Upper lobe of left lung (tissue), 6 donors: ENCODE results near the gene S100A7. TPM values are rescaled to one million over a fixed set of nuclear protein-coding genes. Genes with fewer than 3 reads are reported as not detected.

Experiments
- ATAC-seq, 2 donors: fragments of 200-7000 bp; cut with Tn5 transposase; one replicate each; pipeline ENCODE4 v1.9.1; 2022; ENCODE audit warnings: mild to moderate bottlenecking in 2 of 2, moderate library complexity in 2 of 2; ENCODE audit not compliant: low FRiP score in 2 of 2
- DNase-seq, 2 donors: peaks; one replicate each; pipeline ENCODE4 v3.0.0-alpha.2; 2019 to 2020
- H3K27ac ChIP-seq, 4 donors: fragments of 200-600 bp; sonication (generic); one replicate each; pipeline ENCODE4 v1.5.1; 2016 to 2019
- H3K27me3 ChIP-seq, 4 donors: fragments of 200-600 bp; sonication (generic); one replicate each; pipeline ENCODE4 v1.5.1; 2017 to 2019
- H3K36me3 ChIP-seq, 4 donors: fragments of 200-600 bp; sonication (generic); one replicate each; pipeline ENCODE4 v1.5.1; 2016 to 2019
- H3K4me1 ChIP-seq, 4 donors: fragments of 200-600 bp; sonication (generic); one replicate each; pipeline ENCODE4 v1.5.1; 2018 to 2019
- H3K4me3 ChIP-seq, 4 donors: fragments of 200-600 bp; sonication (generic); one replicate each; pipeline ENCODE4 v1.5.1; 2017 to 2019; ENCODE audit warnings: mild to moderate bottlenecking in 2 of 4, moderate library complexity in 1 of 4
- H3K9me3 ChIP-seq, 4 donors: fragments of 200-600 bp; sonication (generic); one replicate each; pipeline ENCODE4 v1.5.1; 2018 to 2019
- CTCF ChIP-seq, 6 experiments: fragments of 450-650 bp in 4 of 6; fragments of 200-600 bp in 2 of 6; sonication (generic) in 2 of 6; IDR thresholded peaks; one replicate each; pipeline ENCODE4 v1.5.1; 2016 to 2019; ENCODE audit warnings: antibody characterized with exemption in 6 of 6
- EP300 ChIP-seq, 4 donors: sonication (generic); formaldehyde crosslinking; IDR thresholded peaks; one replicate each; pipeline ENCODE4 v1.5.1; 2017; ENCODE audit warnings: antibody characterized with exemption in 4 of 4, control low read depth in 2 of 4
- POLR2A ChIP-seq, 4 donors: fragments of 450-650 bp; IDR thresholded peaks; one replicate each; pipeline ENCODE4 v1.5.1; 2016 to 2017; ENCODE audit warnings: antibody characterized with exemption in 4 of 4, mild to moderate bottlenecking in 2 of 4
- POLR2AphosphoS5 ChIP-seq, 2 donors: sonication (generic); formaldehyde crosslinking; IDR thresholded peaks; one replicate each; pipeline ENCODE4 v1.5.1; 2017; ENCODE audit warnings: antibody characterized with exemption in 2 of 2
- WGBS, 2 donors: methylation state at CpG; one replicate each; pipeline ENCODE4 v1.1.5; 2017 to 2018; 5-methylcytosine and 5-hydroxymethylcytosine counted together
- total RNA-seq, 6 donors: library from RNA; depleted of rRNA in 4 of 6; stranded (reverse); fragments of >200 nt in 4 of 6; gene quantifications; one replicate each; pipeline versions ENCODE4 v1.1.0 to v1.2.1, GENCODE V29; 2016 to 2021
- donor health status: DM: no; HTN: no; CAD: no; lungs with moderate emphysema.
- donor health status: DM: no; HTN: yes; CAD: no; lungs with severe emphysema.

S100A7 gene
- total RNA-seq, 6 donors from 2014 or later: not detected

GRCh38 chr1:153478692-153479618, 18.5 kb upstream of the S100A7 start:
- DNase-seq (no peak), ATAC-seq (no peak)
- H3K9me3 ChIP-seq: no peaks in the 10 kb centered on the region
- no peaks in the 10 kb centered on the region for H3K36me3 ChIP-seq
- no peaks in the 10 kb centered on the region for H3K4me1 ChIP-seq
- no peaks in the 10 kb centered on the region for H3K27me3 ChIP-seq
- no peak overlapping the region for H3K4me3 ChIP-seq
- H3K27ac ChIP-seq: no peak overlapping the region
- TF ChIP-seq POLR2AphosphoS5 (IDR thresholded peaks at IDR 0.05): no peak
- TF ChIP-seq POLR2A (IDR thresholded peaks at IDR 0.05): no peak
- TF ChIP-seq EP300 (IDR thresholded peaks at IDR 0.05): no peak
- no peak for TF ChIP-seq CTCF (IDR thresholded peaks at IDR 0.05)
- WGBS, 2 donors: 46 to 65% methylated on average over 3 to 4 of the region's 4 CpGs

- no peaks in the 10 kb centered on the region for H3K9me3 ChIP-seq
- ATAC-seq (no peak), DNase-seq (no peak)
- no peak overlapping the region for H3K4me3 ChIP-seq
- no peaks in the 10 kb centered on the region for H3K27me3 ChIP-seq
- H3K36me3 ChIP-seq: no peaks in the 10 kb centered on the region
- 71% methylated on average over 8 of the region's 8 CpGs for WGBS, 2 donors
- no peak overlapping the region for H3K27ac ChIP-seq
- no peaks in the 10 kb centered on the region for H3K4me1 ChIP-seq
- no peak for TF ChIP-seq EP300 (IDR thresholded peaks at IDR 0.05)
- no peak for TF ChIP-seq CTCF (IDR thresholded peaks at IDR 0.05)
- TF ChIP-seq POLR2AphosphoS5 (IDR thresholded peaks at IDR 0.05): no peak
- no peak for TF ChIP-seq POLR2A (IDR thresholded peaks at IDR 0.05)
Measured at GRCh38 chr1:153478047-153478691, 17.7 kb upstream of the S100A7 start.

GRCh38 chr1:153476491-153477093, 16.1 kb upstream of the S100A7 start:
- H3K36me3 ChIP-seq: no peaks in the 10 kb centered on the region
- H3K27ac ChIP-seq: no peak overlapping the region
- no peak for TF ChIP-seq POLR2A (IDR thresholded peaks at IDR 0.05)
- no peak for TF ChIP-seq CTCF (IDR thresholded peaks at IDR 0.05)
- no peak for TF ChIP-seq EP300 (IDR thresholded peaks at IDR 0.05)
- TF ChIP-seq POLR2AphosphoS5 (IDR thresholded peaks at IDR 0.05): no peak
- no peaks in the 10 kb centered on the region for H3K27me3 ChIP-seq
- no peaks in the 10 kb centered on the region for H3K4me1 ChIP-seq
- ATAC-seq (no peak), DNase-seq (no peak)
- WGBS, 2 donors: 86 to 91% methylated on average over 3 to 4 of the region's 4 CpGs
- H3K4me3 ChIP-seq: no peak overlapping the region
- peaks cover 0 to 14% (median 5%) of the 10 kb centered on the region in 4 donors for H3K9me3 ChIP-seq

- H3K27me3 ChIP-seq: no peaks in the 10 kb centered on the region
- TF ChIP-seq POLR2AphosphoS5 (IDR thresholded peaks at IDR 0.05): no peak
- TF ChIP-seq CTCF (IDR thresholded peaks at IDR 0.05): no peak
- TF ChIP-seq POLR2A (IDR thresholded peaks at IDR 0.05): no peak
- no peak for TF ChIP-seq EP300 (IDR thresholded peaks at IDR 0.05)
- ATAC-seq: no peak
Measured at GRCh38 chr1:153475282-153475681, 14.8 kb upstream of the S100A7 start.

More at GRCh38 chr1:153475282-153475681, 14.8 kb upstream of the S100A7 start:
- Histone ChIP-seq H3K4me1 (no peaks in the 10 kb centered on the region), H3K4me3 (no peak overlapping the region), H3K27ac (no peak overlapping the region), H3K36me3 (no peaks in the 10 kb centered on the region), H3K9me3 (peaks cover 0 to 19% (median 7%) of the 10 kb centered on the region in 4 donors)
- WGBS, 2 donors: 62 to 82% methylated on average over 2 of the region's 2 CpGs
- DNase-seq: no peak
